Right renal pelvis (tissue), 4 donors: ENCODE data around the gene OR5A2. TPM values are rescaled to one million over a fixed set of nuclear protein-coding genes. Genes with fewer than 3 reads are reported as not detected.
A peak's percentile ranks its signal among the peaks of the same experiment; 100 is the strongest.
"Not testable (repeated sequence)": the region's sequence is repeated elsewhere in the genome, so short reads cannot be mapped to it uniquely, and the experiment has no call there.

ENCODE experiments used
- DNase-seq, 4 donors: peaks; one replicate each; pipeline ENCODE4 v3.0.0-alpha.2; 2013; ENCODE audit warnings: low read depth in 4 of 4, low spot score in 3 of 4, missing footprints in 1 of 4
- polyA plus RNA-seq, 4 donors: library from polyadenylated mRNA; unstranded; fragments of 120-200 nt; gene quantifications; one replicate each; pipeline ENCODE4 v1.2.1, GENCODE V29; 2013; ENCODE audit not compliant: insufficient read length in 4 of 4

The OR5A2 gene, protein sequence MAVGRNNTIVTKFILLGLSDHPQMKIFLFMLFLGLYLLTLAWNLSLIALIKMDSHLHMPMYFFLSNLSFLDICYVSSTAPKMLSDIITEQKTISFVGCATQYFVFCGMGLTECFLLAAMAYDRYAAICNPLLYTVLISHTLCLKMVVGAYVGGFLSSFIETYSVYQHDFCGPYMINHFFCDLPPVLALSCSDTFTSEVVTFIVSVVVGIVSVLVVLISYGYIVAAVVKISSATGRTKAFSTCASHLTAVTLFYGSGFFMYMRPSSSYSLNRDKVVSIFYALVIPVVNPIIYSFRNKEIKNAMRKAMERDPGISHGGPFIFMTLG
- polyA plus RNA-seq: under 1 TPM in 2 of 4 donors, not detected in 2; 0.01 to 0.03 TPM

- DNase-seq: no peak
Observed at GRCh38 chr11:59426361-59427067, at the start of gene OR5A2. Gene OR5A2 (minus strand): TSS chr11:59426413. CDS start chr11:59422953, 3,460 bp downstream.

DNA sequence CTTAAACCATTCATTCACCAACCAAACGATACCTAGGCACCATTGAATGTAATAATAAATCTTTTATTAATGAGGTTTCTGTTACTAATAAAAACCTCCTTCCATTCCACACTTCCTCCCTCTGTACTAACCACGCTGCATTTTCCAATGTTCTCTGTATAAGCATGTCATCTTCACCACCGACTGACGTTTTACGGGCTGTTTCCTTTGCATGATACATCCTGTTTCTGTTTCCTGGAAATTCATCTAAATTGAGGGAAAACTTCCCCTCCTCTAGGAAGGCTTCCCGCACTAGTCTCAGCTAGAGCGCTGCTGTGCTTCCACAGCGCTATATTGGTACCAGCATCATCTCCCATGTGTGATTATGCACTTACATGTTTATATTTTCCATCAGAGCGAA, 49.0 kb upstream of the OR5A2 start:
- DNase-seq: no peak

DNA sequence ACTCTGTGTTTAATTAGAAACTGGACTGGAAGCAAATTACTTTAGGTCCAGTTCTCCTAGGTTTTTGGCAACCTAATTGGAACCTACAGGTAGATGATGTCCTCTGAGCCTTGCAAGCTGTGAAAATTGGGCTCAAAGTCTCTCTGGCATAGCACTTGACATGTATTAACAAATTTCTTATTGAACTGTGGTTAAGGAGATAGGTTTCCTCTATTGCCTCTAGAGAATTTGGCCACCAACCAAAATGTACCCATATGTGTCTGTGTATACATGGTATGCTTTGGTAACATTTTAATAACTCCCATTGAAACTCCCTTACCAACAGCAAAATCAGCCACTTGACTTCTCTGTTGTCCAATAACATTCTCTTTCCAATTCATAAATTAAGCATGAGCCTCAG, 46.8 kb upstream of the OR5A2 start, which contains the start of gene OR4D10:
OR4D10 (plus strand) TSS at position 301 of the 400 bp plus-strand sequence. CDS start 4,115 bp downstream, outside the sequence.
- DNase-seq: no peak

GRCh38 chr11:59463190-59463641, 37.0 kb upstream of the OR5A2 start:
- peak in 3 of 4 donors; percentile 3 to 10 (median 5) for DNase-seq

DNA sequence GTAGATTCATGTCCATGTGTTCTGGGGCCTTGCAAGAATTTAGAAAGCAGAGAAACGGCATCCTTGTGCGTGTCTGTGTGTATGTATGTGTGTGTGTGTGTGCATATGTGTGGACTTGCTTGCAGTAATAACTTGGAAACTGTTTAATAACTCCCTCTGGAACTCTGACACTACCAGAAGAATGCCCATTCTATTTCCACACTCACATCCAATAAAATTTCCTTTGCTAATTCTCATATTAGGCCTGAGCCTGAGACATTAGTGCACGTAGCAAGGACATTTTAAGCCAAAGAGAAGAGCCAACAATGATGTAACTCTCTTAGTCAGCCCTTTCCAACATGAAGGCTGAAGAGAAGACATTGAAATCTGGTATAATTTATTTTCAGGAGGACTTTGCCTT, 33.7 kb upstream of the OR5A2 start:
- no peak for DNase-seq

GRCh38 chr11:59456661-59457060, 30.4 kb upstream of the OR5A2 start, which contains the start of gene OR4D6:
Gene OR4D6 (plus strand): TSS chr11:59456961. CDS start chr11:59456961, 0 bp downstream.
- no peak for DNase-seq

- DNase-seq: no peak
Observed at GRCh38 chr11:59448484-59448883, 22.3 kb upstream of the OR5A2 start.

DNA sequence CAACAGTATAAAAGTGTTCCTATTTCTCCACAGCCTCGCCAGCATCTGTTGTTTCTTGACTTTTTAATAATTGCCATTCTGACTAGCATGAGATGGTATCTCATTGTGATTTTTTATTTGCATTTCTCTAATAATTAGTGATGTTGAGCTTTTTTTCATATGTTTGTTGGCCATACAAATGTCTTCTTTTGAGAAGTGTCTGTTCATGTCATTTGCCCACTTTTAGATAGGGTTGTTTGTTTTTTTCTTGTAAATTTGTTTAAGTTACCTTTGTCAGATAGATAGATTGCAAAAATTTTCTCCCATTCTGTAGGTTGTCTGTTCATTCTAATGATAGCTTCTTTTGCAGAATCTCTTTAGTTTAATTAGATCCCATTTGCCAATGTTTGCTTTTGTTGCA, 19.4 kb upstream of the OR5A2 start:
- DNase-seq: not testable (repeated sequence)

DNA sequence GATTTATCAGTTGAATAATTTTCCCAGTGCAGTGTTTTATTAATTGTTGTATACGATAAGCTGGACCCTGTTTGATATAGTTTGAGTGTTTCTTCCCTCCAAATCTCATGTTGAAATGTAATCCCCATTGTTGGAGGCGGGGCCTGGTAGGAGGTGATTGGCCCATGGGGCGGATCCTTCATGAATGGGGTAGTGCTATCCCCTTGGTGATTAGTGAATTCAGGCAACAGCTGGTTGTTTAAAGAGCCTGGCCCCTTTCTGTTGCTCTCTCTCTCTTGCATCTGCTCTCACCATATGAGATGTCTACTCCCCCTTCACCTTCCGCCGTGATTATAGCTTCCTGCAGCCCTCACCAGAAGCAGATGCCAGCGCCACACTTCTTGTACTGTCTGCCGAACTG, 11.6 kb upstream of the OR5A2 start:
- no peak for DNase-seq

DNA sequence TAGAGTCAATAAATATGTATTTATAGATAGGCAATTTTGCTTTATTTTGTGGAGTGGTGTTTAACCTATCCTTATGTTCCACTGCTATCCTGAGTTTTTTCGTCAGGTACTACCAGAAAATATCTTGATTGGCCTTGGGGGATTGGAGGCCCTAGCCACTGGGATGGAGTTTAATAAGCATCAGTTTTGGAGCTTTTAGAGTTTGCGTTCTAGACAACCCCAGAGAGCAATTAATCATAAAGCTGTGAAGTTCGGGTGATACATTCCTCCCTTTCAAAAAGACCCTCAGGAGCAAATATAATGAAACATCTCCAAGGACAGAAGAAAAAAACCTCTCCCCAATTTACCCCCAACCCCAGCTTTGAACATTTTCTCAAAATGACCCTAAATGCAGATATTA, 10.0 kb upstream of the OR5A2 start, which contains the start of gene OR5A1:
OR5A1 (plus strand) TSS at position 301 of the 400 bp plus-strand sequence. CDS start 6,700 bp downstream, outside the sequence.
- no peak for DNase-seq

DNA sequence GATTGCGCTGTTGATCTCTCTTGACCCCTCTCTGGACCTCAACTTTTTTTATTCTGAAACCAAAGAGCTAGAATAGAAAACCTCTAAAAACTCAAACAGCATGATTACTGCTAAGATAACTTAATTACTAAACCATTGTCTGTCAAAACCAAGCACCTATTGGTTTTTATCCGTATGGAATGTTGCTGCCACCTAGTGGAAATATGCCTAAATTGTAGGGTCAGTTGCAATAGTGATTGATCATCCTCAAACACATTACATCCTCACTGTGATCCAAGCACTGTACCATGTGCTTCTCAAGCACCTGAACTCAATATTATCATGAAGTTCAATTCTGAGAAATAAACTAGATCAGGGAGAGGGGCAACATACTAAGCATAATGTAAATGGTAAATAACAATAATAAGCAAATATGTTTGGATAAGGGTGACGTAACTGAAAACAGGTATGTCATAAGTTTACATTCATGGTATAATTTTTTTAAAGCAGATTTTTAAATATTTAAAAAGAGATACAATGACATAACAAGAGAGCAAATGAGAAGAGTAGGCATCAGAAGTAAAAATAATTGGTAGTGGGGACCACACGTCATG, 3.8 kb upstream of the OR5A2 start:
- peak in 2 of 4 donors; percentile 3 to 20 for DNase-seq

DNA sequence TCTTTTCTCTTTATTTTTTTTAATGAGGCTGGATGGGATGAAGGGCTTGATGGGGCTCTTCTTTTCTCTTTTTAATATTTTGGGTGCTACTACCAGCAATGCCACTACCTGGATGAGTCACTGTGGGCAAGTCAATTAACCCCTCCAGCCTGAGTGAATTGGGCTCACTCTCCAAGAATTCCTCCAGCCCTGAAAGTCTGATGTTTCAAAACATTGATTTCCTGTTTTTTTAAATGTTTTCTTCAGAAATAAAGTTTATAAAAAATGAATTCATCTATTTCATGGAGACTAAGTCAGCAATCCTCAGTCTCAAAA, 812 bp upstream of the OR5A2 start:
- no peak for DNase-seq

- no peak for DNase-seq
Observed at GRCh38 chr11:59425131-59425530, 1.1 kb downstream of the OR5A2 start.

DNA sequence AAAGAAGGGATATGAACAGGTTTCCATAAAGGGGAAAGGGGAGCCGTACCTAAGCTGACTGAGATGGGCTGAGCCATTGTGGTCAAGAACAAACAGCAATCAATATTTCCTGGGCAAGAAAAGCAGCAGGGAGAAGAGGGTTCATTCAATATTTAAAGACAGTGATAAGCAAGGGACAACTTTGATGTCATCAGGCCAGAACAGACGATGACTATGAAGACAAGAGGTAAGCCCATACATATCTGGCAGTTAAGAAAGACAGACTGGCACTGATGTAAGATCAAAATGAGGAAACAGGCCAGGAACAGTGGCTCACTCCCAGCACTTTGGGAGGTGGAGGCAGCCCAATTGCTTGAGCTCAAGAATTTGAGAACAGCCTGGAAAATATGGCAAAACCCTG, 2.4 kb downstream of the OR5A2 start:
- no peak for DNase-seq

GRCh38 chr11:59418156-59418555, 8.1 kb downstream of the OR5A2 start:
- no peak for DNase-seq

- DNase-seq: no peak
Observed at GRCh38 chr11:59417023-59417422, 9.2 kb downstream of the OR5A2 start.

- DNase-seq: no peak
Observed at GRCh38 chr11:59416613-59417012, 9.6 kb downstream of the OR5A2 start.

DNA sequence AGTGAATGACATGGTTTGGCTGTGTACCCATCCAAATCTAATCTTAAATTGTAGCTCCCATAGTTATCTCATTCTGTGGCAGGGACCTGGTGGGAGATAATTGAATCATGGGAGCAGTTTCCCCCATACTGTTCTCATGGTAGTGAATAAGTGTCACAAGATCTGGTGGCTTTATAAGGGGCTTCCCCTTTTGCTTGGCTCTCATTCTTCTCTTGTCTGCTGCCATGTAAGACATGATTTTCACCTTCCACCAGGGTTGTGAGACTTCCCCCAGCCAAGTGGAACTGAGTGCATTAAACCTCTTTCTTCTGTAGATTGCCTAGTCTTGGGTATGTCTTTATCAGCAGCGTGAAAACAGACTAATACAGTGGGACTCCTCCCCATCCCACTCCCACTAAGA, 11.1 kb downstream of the OR5A2 start:
- DNase-seq: no peak

GRCh38 chr11:59413646-59414045, 12.6 kb downstream of the OR5A2 start:
- DNase-seq: no peak

DNA sequence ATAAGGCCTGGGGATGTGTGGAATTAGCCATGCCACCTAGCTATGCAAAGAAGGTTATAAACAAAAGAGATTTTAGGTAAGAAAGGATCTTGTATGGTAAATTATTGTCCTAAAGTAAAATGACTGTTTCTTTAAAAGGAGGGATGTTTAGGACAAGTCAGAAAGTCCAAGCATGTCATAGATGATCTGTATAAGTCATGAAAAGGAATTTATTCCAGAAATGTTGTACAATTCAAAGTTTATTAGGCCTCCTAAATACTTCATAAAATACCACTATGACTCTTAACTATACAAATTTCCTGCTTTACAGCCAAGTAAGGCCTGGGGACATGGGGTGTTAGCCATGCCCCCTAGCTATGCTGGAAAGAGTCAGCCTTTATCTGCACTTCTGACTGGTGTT, 22.7 kb downstream of the OR5A2 start:
- no peak for DNase-seq

DNA sequence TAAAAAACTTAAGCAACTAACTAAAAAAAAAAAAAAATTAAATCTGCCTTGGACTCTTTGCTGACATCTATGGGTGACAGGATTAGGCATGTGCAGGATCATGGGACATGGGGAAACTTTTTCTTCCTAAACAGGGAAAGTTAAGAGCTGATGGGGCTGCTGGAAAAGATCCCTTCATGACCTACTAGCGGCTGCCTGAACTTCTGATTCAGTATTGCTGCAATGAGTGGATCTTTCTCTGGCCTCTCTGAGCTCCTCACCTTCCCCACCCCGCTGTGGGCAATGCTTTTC, 25.0 kb downstream of the OR5A2 start:
- no peak for DNase-seq
